Loucy (cell line): ENCODE measurements around the gene DACT1.

Experiments
- CTCF ChIP-seq: fragments of 200-600 bp; sonication (generic); conservative IDR thresholded peaks from 2 replicates; pipeline ENCODE4 v1.5.1; 2014; ENCODE audit warnings: mild to moderate bottlenecking, antibody characterized with exemption, low read length
- EZH2phosphoT487 ChIP-seq: fragments of 200-600 bp; IDR thresholded peaks from 2 replicates; pipeline ENCODE4 v1.6.1; 2018; ENCODE audit warnings: antibody characterized with exemption, mild to moderate bottlenecking, moderate library complexity, borderline replicate concordance

- TF ChIP-seq CTCF (no peak), EZH2phosphoT487 (no peak)
Observed at GRCh38 chr14:58620011-58620410, 17.8 kb upstream of the DACT1 start.
